Kidney (tissue), 14 donors: ENCODE data around the gene STAB2. TPM values are rescaled to one million over a fixed set of nuclear protein-coding genes. Genes with fewer than 3 reads are reported as not detected.

Experiments used
- DNase-seq, 5 donors: peaks; one replicate each; pipeline ENCODE4 v3.0.0-alpha.2; 2013 to 2020
- FAIRE-seq: peaks from 2 replicates; lab custom pipeline; 2012; peaks lifted over from hg19 to GRCh38; lab: Jason Lieb, UNC
- H3K27ac ChIP-seq, 2 donors: one replicate each; pipeline ENCODE4 v1.7.0; 2013; ENCODE audit warnings: low read depth in 2 of 2, low read length in 2 of 2, inconsistent platforms in 1 of 2
- H3K27me3 ChIP-seq: one replicate; pipeline ENCODE4 v1.7.1; 2013; ENCODE audit warnings: low read length, inconsistent platforms; ENCODE audit not compliant: control insufficient read depth, insufficient read depth
- H3K36me3 ChIP-seq, 3 donors: one replicate each; pipeline versions ENCODE4 v1.7.0 to v1.7.1; 2013; ENCODE audit warnings: low read length in 3 of 3, control low read depth in 1 of 3, inconsistent platforms in 1 of 3; ENCODE audit not compliant: insufficient read depth in 3 of 3, control insufficient read depth in 2 of 3
- H3K4me1 ChIP-seq, 3 donors: one replicate each; pipeline versions ENCODE4 v1.7.0 to v1.7.1; 2013; ENCODE audit warnings: low read length in 3 of 3, inconsistent platforms in 1 of 3, low read depth in 1 of 3; ENCODE audit not compliant: control insufficient read depth in 2 of 3, insufficient read depth in 2 of 3
- H3K4me3 ChIP-seq, 3 donors: one replicate each; pipeline versions ENCODE4 v1.7.0 to v1.8.1; 2013; ENCODE audit warnings: low read length in 3 of 3, control low read depth in 1 of 3, inconsistent platforms in 1 of 3
- H3K9ac ChIP-seq, 3 donors: one replicate each; pipeline versions ENCODE4 v1.7.0 to v1.7.1; 2013; ENCODE audit warnings: low read length in 3 of 3, control low read depth in 1 of 3, inconsistent platforms in 1 of 3
- H3K9me3 ChIP-seq, 3 donors: one replicate each; pipeline versions ENCODE4 v1.7.0 to v1.7.1; 2013; ENCODE audit warnings: low read length in 3 of 3, control low read depth in 1 of 3, inconsistent platforms in 1 of 3; ENCODE audit not compliant: control insufficient read depth in 2 of 3, insufficient read depth in 1 of 3
- intact Hi-C: fragments of 100-400 bp; cut with DNase I; formaldehyde crosslinking; loops from one replicate; pipeline ENCODE4 v1.11.1; 2022
- polyA plus RNA-seq: library from polyadenylated mRNA; stranded (reverse); fragments of 350-450 nt; fragmentation: Illumina TruSeq; extraction: RNeasy Lipid Tissue Mini Kit (QIAGEN cat#74804); gene quantifications from one replicate; pipeline ENCODE4 v1.2.3, GENCODE V29; 2014; ENCODE audit warnings: low read depth, low replicate concordance; ENCODE audit not compliant: insufficient read depth
- total RNA-seq: library from RNA; stranded (reverse); fragmentation: NEBNext Ultra II Directional; extraction: Animal tissue kit (Norgen Biotek cat#: 25700); gene quantifications from one replicate; pipeline ENCODE4 v1.2.1, GENCODE V29; 2021
- TF ChIP-seq, protein P1 (sequence below): IDR thresholded peaks from 3 replicates; pipeline ENCODE4 v1.5.1; 2012; ENCODE audit warnings: mild to moderate bottlenecking, moderate library complexity, borderline replicate concordance; ENCODE audit not compliant: insufficient read depth; ENCODE audit errors: extremely low read depth
- donor health status: control.
- donor health status: control.
- donor health status: control.
- donor health status: control.
- donor health status: control.
- donor health status: DM: yes; HTN: yes; CAD: no.
- donor health status: Normal renal cell carcinoma (clear cell type).

STAB2 gene
- total and polyA plus RNA-seq, 2 donors from 2014 or later = 0.16 TPM; not detected in 1

DNA sequence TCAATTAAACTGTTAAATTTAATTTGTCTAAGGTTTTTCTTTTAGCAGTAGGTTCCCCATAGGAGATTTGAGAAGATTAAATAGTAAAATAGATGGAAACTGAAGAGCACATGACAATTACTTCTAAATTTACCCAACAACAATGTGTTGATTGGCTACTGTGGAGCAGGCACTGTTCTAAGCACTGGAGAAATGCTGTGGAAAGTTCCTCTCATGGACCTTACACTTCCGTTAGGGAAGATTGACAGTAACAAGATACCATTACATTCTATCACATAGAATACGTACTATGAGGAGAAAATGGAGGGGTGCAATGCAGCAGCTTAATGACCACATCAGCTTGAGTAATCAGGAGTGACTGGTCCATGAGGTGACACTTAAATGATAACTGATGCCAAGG, 8.1 kb upstream of the STAB2 start:
- TF ChIP-seq, protein P1, sequence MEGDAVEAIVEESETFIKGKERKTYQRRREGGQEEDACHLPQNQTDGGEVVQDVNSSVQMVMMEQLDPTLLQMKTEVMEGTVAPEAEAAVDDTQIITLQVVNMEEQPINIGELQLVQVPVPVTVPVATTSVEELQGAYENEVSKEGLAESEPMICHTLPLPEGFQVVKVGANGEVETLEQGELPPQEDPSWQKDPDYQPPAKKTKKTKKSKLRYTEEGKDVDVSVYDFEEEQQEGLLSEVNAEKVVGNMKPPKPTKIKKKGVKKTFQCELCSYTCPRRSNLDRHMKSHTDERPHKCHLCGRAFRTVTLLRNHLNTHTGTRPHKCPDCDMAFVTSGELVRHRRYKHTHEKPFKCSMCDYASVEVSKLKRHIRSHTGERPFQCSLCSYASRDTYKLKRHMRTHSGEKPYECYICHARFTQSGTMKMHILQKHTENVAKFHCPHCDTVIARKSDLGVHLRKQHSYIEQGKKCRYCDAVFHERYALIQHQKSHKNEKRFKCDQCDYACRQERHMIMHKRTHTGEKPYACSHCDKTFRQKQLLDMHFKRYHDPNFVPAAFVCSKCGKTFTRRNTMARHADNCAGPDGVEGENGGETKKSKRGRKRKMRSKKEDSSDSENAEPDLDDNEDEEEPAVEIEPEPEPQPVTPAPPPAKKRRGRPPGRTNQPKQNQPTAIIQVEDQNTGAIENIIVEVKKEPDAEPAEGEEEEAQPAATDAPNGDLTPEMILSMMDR = no peak
- Histone ChIP-seq H3K4me1 (no peaks in the 10 kb centered on the region), H3K36me3 (no peaks in the 10 kb centered on the region), H3K4me3 (no peak overlapping the region), H3K27me3 (no peaks in the 10 kb centered on the region), H3K27ac (no peak overlapping the region), H3K9me3 (no peaks in the 10 kb centered on the region), H3K9ac (no peak overlapping the region)
- FAIRE-seq (no peak), DNase-seq (no peak)
- intact Hi-C loops = no loop called here

DNA sequence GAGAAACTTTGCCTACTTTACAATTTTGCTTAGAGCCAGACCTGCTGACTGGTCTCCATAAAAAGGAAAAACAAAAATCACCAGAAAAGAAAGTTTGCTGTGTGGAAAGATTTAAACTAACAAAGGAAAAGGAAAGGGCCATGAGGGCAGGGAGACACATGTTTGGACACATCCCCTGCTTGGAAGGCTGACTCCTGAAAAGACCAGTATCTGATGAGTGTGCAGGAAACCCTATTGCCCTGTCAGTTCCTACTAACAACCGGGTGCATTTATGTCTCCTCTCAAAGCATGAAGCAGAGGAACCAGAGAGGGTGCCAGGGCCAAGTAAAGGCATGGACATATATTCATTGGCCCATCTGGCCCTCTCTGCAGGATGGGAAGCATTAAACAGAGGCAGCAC, 7.0 kb upstream of the STAB2 start:
- Histone ChIP-seq H3K9ac (no peak overlapping the region), H3K4me1 (no peaks in the 10 kb centered on the region), H3K9me3 (no peaks in the 10 kb centered on the region), H3K36me3 (no peaks in the 10 kb centered on the region), H3K27ac (no peak overlapping the region), H3K4me3 (no peak overlapping the region), H3K27me3 (no peaks in the 10 kb centered on the region)
- TF ChIP-seq, protein P1 = no peak
- DNase-seq (no peak), FAIRE-seq (no peak)
- intact Hi-C loops = no loop called here

DNA sequence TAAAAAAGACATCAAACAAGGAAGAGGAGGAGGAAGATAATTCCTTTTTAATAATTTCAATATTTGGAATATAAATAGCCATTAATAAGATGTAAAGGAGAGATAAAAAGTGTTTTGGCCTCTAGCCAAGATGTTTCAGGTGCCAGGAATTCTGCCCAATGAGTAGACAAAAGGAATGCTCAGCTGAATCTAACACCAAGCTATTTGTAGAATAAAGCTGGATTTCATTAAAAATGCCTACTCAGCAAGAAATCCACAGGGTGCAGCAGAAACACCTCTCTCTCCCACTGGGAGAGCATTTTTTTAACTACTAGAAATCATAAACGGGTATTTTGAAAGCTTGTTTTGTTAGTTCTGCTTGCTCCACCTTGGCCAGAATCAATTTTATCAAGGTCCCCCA, 4.1 kb upstream of the STAB2 start:
- no peak for DNase-seq
- Histone ChIP-seq H3K4me3 (no peak overlapping the region), H3K27ac (no peak overlapping the region), H3K27me3 (no peaks in the 10 kb centered on the region), H3K9ac (no peak overlapping the region), H3K4me1 (no peaks in the 10 kb centered on the region), H3K9me3 (no peaks in the 10 kb centered on the region), H3K36me3 (no peaks in the 10 kb centered on the region)
- no peak for FAIRE-seq
- TF ChIP-seq, protein P1 = no peak
- intact Hi-C loops = no loop called here

DNA sequence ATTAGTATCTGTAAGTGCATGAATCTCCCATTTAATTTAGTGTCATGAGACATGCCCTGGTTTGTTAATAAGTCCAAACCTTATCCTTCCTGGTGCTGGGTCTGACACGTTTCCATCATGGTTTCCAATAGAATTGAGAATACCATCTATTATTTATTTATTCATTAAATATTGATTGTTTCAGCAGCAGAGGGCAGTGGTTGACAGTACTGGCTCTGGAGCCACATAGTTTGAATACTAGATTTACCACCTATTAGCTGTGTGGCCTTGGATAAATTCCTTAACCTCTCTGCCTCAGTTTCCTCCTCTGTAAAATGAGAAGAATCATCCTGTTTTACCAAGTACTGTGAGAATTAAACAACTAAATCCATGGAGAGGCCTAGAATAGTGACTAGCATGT, 941 bp upstream of the STAB2 start:
- no peaks in the 10 kb centered on the region for H3K9me3 ChIP-seq
- no peak for DNase-seq
- no peak for FAIRE-seq
- H3K4me3 ChIP-seq = no peak overlapping the region
- intact Hi-C loops = no loop called here
- H3K27me3 ChIP-seq = no peaks in the 10 kb centered on the region
- no peaks in the 10 kb centered on the region for H3K36me3 ChIP-seq
- H3K27ac ChIP-seq = no peak overlapping the region
- H3K9ac ChIP-seq = no peak overlapping the region
- H3K4me1 ChIP-seq = no peaks in the 10 kb centered on the region
- TF ChIP-seq, protein P1 = no peak
